HG03175 (cell line): ENCODE results near the gene CXorf51A.
"Not testable (repeated sequence)": the region's sequence is repeated elsewhere in the genome, so short reads cannot be mapped to it uniquely, and the experiment has no call there.

Experiments used
- ATAC-seq: cut with Tn5 transposase; IDR thresholded peaks from one replicate; pipeline ENCODE4 v1.9.1; 2021; ENCODE audit warnings: mild to moderate bottlenecking, moderate library complexity; ENCODE audit not compliant: unreplicated experiment

The CXorf51A gene

DNA sequence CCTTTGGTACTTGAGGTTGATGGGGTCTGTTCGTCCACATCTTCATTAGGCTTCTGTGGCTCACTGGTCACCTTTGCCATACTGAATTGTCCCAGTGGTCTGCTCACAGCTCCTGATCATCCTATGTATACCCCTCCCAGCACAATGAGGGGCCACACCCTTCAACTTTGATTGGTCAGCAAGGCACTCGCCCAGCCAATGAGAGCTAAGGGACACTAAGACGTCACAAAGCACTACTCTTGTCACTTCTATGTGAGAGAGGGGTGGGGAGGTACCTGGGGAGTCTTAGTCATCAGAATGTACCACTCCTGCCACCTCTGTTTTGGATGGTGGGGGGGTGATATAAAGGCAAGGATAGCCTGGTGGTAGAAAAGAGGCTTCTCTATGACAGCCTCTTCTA is at the start of gene CXorf51A:
Gene CXorf51A (minus strand): TSS at position 101 of the 400 bp plus-strand sequence. CDS start 21 bp downstream, at position 80.
- not testable (repeated sequence) for ATAC-seq

- no peak for ATAC-seq
Observed at GRCh38 chrX:146863566-146863965, 49.0 kb upstream of the CXorf51A start.

DNA sequence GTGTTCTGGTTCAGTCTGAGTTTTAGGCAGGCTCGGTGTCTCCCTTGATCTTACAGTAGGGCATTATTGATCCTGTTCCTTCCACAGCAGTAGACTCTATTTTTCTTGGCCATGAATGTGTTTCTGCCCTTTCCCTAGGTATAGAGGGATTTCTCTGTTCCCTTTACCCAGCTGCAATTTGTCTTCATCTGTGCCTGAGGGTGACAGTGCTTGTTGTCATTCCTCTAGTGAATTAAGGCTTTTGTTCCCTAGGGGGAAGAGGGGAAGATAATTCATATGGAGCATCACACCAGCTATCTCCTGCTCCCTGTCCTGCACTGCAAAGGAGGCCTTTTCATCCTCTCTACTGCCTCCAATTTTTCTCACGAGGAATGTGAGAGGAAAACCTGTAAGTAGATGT is 39.7 kb upstream of the CXorf51A start:
- ATAC-seq: no peak

- no peak for ATAC-seq
Observed at GRCh38 chrX:146831994-146832393, 17.4 kb upstream of the CXorf51A start.

GRCh38 chrX:146809471-146809870 is 5.1 kb downstream of the CXorf51A start, which contains the start of gene CXorf51B:
TSS of gene CXorf51B (plus strand) at chrX:146809771. CDS start at chrX:146809792, 21 bp downstream.
- ATAC-seq: not testable (repeated sequence)
